HepG2 (cell line): Measurements from ENCODE around the gene NRBP1. TPM values are rescaled to one million over a fixed set of nuclear protein-coding genes. Genes with fewer than 3 reads are reported as not detected.
A peak's percentile ranks its signal among the peaks of the same experiment; 100 is the strongest.

Source experiments
- CENPT ChIP-seq: sonication (generic); formaldehyde crosslinking; IDR thresholded peaks from 2 replicates; pipeline ENCODE4 v1.8.0; 2022; ENCODE audit warnings: low read depth, mild to moderate bottlenecking, moderate library complexity, missing genetic modification reagents
- CHD4 ChIP-seq: fragments of 200-600 bp; sonication (generic); IDR thresholded peaks from 2 replicates; pipeline ENCODE4 v1.7.0; 2017; ENCODE audit warnings: mild to moderate bottlenecking, low read length, borderline replicate concordance
- KAT2B ChIP-seq: fragments of 150-350 bp; IDR thresholded peaks from 2 replicates; pipeline ENCODE4 v1.6.1; 2014; ENCODE audit warnings: low read depth, low read length, borderline replicate concordance
- MAZ ChIP-seq, 2 experiments: sonication (generic) in 1 of 2; formaldehyde crosslinking in 1 of 2; IDR thresholded peaks; 2 replicates each; pipeline versions ENCODE4 v1.5.0 to v1.6.1; 2012 to 2020; ENCODE audit warnings: low read depth in 2 of 2, mild to moderate bottlenecking in 2 of 2, borderline replicate concordance in 1 of 2, improper control_type of control experiment in 1 of 2, low read length in 1 of 2, missing genetic modification reagents in 1 of 2, moderate library complexity in 1 of 2
- NR2F6 ChIP-seq, 2 experiments: IDR thresholded peaks; 2 replicates each; pipeline ENCODE4 v1.6.1; 2016; ENCODE audit warnings: antibody characterized with exemption in 1 of 2, mild to moderate bottlenecking in 1 of 2
- PHB2 ChIP-seq: fragments of 450-650 bp; IDR thresholded peaks from 2 replicates; pipeline ENCODE4 v1.6.1; 2018; ENCODE audit not compliant: partially characterized antibody
- PLRG1 ChIP-seq: fragments of 450-650 bp; conservative IDR thresholded peaks from 2 replicates; pipeline ENCODE4 v1.6.1; 2016
- SKI ChIP-seq: fragments of 450-650 bp; IDR thresholded peaks from one replicate; pipeline ENCODE4 v1.6.1; 2018; ENCODE audit warnings: mild to moderate bottlenecking; ENCODE audit not compliant: partially characterized antibody
- SPEN ChIP-seq: sonication (generic); formaldehyde crosslinking; IDR thresholded peaks from 2 replicates; pipeline ENCODE4 v1.5.1; 2020; ENCODE audit warnings: low read depth, mild to moderate bottlenecking, missing genetic modification reagents
- ZC3H13 ChIP-seq: sonication (generic); formaldehyde crosslinking; IDR thresholded peaks from 2 replicates; pipeline ENCODE4 v1.8.1; 2023; ENCODE audit warnings: mild to moderate bottlenecking, missing genetic modification reagents, moderate library complexity
- ZMYM3 ChIP-seq: sonication (generic); formaldehyde crosslinking; IDR thresholded peaks from 2 replicates; pipeline ENCODE4 v1.5.1; 2020; ENCODE audit warnings: mild to moderate bottlenecking, missing genetic modification reagents
- ZNF136 ChIP-seq: sonication (generic); formaldehyde crosslinking; IDR thresholded peaks from 2 replicates; pipeline ENCODE4 v1.8.1; 2022; ENCODE audit warnings: low read depth, mild to moderate bottlenecking, moderate library complexity, missing genetic modification reagents
- ZNF432 ChIP-seq: sonication (generic); formaldehyde crosslinking; IDR thresholded peaks from 2 replicates; pipeline ENCODE4 v1.5.0; 2020; ENCODE audit warnings: missing genetic modification reagents, mild to moderate bottlenecking, borderline replicate concordance
- ZNF598 ChIP-seq: sonication (generic); formaldehyde crosslinking; IDR thresholded peaks from 2 replicates; pipeline ENCODE4 v1.5.1; 2020; ENCODE audit warnings: mild to moderate bottlenecking, missing genetic modification reagents, borderline replicate concordance
- ZNF768 ChIP-seq: sonication (generic); formaldehyde crosslinking; IDR thresholded peaks from 2 replicates; pipeline ENCODE4 v1.4.0; 2020; ENCODE audit warnings: missing genetic modification reagents
- ZNF816 ChIP-seq: sonication (generic); formaldehyde crosslinking; IDR thresholded peaks from 2 replicates; pipeline ENCODE4 v1.8.0; 2022; ENCODE audit warnings: missing genetic modification reagents, mild to moderate bottlenecking, borderline replicate concordance
- ZNF839 ChIP-seq: sonication (generic); formaldehyde crosslinking; IDR thresholded peaks from 2 replicates; pipeline ENCODE4 v1.4.0; 2020; ENCODE audit warnings: missing genetic modification reagents, mild to moderate bottlenecking, borderline replicate concordance
- polyA plus RNA-seq, 8 experiments: library from polyadenylated mRNA; depleted of rRNA in 3 of 8; stranded (reverse) in 7 of 8; unstranded in 1 of 8; fragments of >200 nt; fragmentation: Illumina TruSeq in 4 of 8; extraction: Trizol in 4 of 8; gene quantifications; 2 replicates each; pipeline versions ENCODE4 v1.2.1 to v1.2.3, GENCODE V29; 2011 to 2016; ENCODE audit warnings: low read depth in 4 of 8, missing spikeins in 1 of 8, mixed read lengths in 1 of 8; ENCODE audit not compliant: insufficient read depth in 1 of 8
- total RNA-seq, 5 experiments: library from RNA; depleted of rRNA; stranded (reverse); fragments of >200 nt; fragmentation: Illumina TruSeq; extraction: Trizol; gene quantifications; 2 replicates each; pipeline ENCODE4 v1.2.3, GENCODE V29; 2016; ENCODE audit warnings: low read depth in 1 of 5
- TF ChIP-seq, protein P1 (sequence below): sonication (generic); formaldehyde crosslinking; IDR thresholded peaks from 2 replicates; pipeline ENCODE4 v1.4.0; 2020; ENCODE audit warnings: missing genetic modification reagents, mild to moderate bottlenecking, borderline replicate concordance
- TF ChIP-seq, protein P2 (sequence below): IDR thresholded peaks from 2 replicates; pipeline ENCODE4 v1.6.1; 2018; ENCODE audit warnings: missing genetic modification reagents, mild to moderate bottlenecking, missing compliant biosample characterization
- TF ChIP-seq, protein P3 (sequence below): sonication (generic); formaldehyde crosslinking; IDR thresholded peaks from 2 replicates; pipeline ENCODE4 v1.5.0; 2020; ENCODE audit warnings: mild to moderate bottlenecking, missing genetic modification reagents
- TF ChIP-seq, protein P4 (sequence below): IDR thresholded peaks from 2 replicates; pipeline ENCODE4 v1.6.1; 2016
- TF ChIP-seq, protein P5 (sequence below): sonication (generic); formaldehyde crosslinking; IDR thresholded peaks from 2 replicates; pipeline ENCODE4 v1.5.0; 2020; ENCODE audit warnings: mild to moderate bottlenecking, missing genetic modification reagents

The NRBP1 gene
- total and polyA plus RNA-seq, 2 of the 13 experiments (the other 11 are each of a cell fraction or from before 2014, with no cell fraction given): 165 to 240 TPM

DNA sequence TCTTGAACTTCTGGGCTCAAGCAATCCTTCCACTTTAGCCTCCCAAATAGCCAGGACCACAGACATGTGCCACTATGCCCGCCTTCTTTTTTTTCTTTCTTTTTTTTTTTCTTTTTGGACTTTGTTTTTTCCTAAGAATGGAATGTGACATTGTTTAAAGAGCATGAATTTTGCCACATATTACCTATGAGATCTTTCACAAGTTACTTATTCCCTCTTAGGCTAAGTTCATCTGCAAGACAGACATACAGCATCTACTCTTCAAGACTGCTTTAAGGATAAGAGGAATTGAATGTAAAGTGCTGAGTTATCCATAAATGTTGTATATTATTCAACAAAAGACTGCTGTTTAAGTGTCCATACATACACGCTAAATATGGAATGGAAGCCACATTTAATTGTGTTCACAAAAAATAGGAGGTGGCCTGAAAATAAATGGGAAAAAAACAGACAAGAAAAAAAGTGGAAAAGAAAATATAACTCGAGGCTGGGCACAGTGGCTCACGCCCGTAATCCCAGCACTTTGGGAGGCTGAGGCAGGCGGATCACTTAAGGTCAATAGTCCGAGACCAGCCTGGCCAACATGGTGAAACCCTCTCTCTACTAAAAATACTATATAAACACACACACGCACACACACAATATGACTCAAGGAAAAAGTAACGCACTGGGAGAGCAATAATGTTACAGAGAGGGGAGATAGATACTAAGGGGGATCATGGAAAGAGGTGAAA, 15.8 kb upstream of the NRBP1 start (continued):
- TF ChIP-seq ZMYM3 (CRISPR knock-in tag): 0 out of 2 replicates have a peak, but pooled peaks have one; percentile 5
- TF ChIP-seq MAZ (IDR thresholded peaks at IDR 0.05; ENCODE audit: borderline replicate concordance, low read depth, low read length): no peak
- no peak for TF ChIP-seq MAZ (CRISPR knock-in tag; IDR thresholded peaks at IDR 0.05; ENCODE audit: low read depth)
- no peak for TF ChIP-seq ZNF839 (CRISPR knock-in tag)
- peak; percentile 67 for TF ChIP-seq SKI
- peak; percentile 91; the same call in 1 of the 2 replicates for TF ChIP-seq ZNF816 (CRISPR knock-in tag)
- no peak for TF ChIP-seq ZNF768 (CRISPR knock-in tag)
- TF ChIP-seq, protein P1, sequence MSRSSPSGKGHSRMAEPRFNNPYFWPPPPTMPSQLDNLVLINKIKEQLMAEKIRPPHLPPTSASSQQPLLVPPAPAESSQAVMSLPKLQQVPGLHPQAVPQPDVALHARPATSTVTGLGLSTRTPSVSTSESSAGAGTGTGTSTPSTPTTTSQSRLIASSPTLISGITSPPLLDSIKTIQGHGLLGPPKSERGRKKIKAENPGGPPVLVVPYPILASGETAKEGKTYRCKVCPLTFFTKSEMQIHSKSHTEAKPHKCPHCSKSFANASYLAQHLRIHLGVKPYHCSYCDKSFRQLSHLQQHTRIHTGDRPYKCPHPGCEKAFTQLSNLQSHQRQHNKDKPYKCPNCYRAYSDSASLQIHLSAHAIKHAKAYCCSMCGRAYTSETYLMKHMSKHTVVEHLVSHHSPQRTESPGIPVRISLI: peak; percentile 94
- TF ChIP-seq, protein P2, sequence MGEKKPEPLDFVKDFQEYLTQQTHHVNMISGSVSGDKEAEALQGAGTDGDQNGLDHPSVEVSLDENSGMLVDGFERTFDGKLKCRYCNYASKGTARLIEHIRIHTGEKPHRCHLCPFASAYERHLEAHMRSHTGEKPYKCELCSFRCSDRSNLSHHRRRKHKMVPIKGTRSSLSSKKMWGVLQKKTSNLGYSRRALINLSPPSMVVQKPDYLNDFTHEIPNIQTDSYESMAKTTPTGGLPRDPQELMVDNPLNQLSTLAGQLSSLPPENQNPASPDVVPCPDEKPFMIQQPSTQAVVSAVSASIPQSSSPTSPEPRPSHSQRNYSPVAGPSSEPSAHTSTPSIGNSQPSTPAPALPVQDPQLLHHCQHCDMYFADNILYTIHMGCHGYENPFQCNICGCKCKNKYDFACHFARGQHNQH: peak; percentile 45; the same call in 1 of the 2 replicates
- TF ChIP-seq ZC3H13 (CRISPR knock-in tag): no peak
- TF ChIP-seq, protein P3, sequence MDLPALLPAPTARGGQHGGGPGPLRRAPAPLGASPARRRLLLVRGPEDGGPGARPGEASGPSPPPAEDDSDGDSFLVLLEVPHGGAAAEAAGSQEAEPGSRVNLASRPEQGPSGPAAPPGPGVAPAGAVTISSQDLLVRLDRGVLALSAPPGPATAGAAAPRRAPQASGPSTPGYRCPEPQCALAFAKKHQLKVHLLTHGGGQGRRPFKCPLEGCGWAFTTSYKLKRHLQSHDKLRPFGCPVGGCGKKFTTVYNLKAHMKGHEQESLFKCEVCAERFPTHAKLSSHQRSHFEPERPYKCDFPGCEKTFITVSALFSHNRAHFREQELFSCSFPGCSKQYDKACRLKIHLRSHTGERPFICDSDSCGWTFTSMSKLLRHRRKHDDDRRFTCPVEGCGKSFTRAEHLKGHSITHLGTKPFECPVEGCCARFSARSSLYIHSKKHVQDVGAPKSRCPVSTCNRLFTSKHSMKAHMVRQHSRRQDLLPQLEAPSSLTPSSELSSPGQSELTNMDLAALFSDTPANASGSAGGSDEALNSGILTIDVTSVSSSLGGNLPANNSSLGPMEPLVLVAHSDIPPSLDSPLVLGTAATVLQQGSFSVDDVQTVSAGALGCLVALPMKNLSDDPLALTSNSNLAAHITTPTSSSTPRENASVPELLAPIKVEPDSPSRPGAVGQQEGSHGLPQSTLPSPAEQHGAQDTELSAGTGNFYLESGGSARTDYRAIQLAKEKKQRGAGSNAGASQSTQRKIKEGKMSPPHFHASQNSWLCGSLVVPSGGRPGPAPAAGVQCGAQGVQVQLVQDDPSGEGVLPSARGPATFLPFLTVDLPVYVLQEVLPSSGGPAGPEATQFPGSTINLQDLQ (CRISPR knock-in tag): no peak
- no peak for TF ChIP-seq CENPT (CRISPR knock-in tag)
- no peak for TF ChIP-seq PHB2
- TF ChIP-seq ZNF598 (CRISPR knock-in tag): no peak
- no peak for TF ChIP-seq PLRG1
- TF ChIP-seq NR2F6 (IDR thresholded peaks at IDR 0.05): no peak
- peak; percentile 70 for TF ChIP-seq NR2F6 (CRISPR knock-in tag; IDR thresholded peaks at IDR 0.05)
- TF ChIP-seq, protein P4, sequence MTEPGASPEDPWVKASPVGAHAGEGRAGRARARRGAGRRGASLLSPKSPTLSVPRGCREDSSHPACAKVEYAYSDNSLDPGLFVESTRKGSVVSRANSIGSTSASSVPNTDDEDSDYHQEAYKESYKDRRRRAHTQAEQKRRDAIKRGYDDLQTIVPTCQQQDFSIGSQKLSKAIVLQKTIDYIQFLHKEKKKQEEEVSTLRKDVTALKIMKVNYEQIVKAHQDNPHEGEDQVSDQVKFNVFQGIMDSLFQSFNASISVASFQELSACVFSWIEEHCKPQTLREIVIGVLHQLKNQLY (CRISPR knock-in tag): no peak
- TF ChIP-seq, protein P5, sequence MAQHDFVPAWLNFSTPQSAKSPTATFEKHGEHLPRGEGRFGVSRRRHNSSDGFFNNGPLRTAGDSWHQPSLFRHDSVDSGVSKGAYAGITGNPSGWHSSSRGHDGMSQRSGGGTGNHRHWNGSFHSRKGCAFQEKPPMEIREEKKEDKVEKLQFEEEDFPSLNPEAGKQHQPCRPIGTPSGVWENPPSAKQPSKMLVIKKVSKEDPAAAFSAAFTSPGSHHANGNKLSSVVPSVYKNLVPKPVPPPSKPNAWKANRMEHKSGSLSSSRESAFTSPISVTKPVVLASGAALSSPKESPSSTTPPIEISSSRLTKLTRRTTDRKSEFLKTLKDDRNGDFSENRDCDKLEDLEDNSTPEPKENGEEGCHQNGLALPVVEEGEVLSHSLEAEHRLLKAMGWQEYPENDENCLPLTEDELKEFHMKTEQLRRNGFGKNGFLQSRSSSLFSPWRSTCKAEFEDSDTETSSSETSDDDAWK (CRISPR knock-in tag): no peak
- TF ChIP-seq ZNF432 (CRISPR knock-in tag): no peak
- TF ChIP-seq KAT2B: no peak
- peak; percentile 86; the same call in 1 of the 2 replicates for TF ChIP-seq CHD4
- TF ChIP-seq SPEN (CRISPR knock-in tag): no peak
- peak; percentile 62; the same call in 1 of the 2 replicates for TF ChIP-seq ZNF136
